Measurements from ENCODE around the gene TMEM145.

GRCh38 chr19:42276821-42277220 is 36.3 kb upstream of the TMEM145 start:
- TF ChIP-seq, protein P1, sequence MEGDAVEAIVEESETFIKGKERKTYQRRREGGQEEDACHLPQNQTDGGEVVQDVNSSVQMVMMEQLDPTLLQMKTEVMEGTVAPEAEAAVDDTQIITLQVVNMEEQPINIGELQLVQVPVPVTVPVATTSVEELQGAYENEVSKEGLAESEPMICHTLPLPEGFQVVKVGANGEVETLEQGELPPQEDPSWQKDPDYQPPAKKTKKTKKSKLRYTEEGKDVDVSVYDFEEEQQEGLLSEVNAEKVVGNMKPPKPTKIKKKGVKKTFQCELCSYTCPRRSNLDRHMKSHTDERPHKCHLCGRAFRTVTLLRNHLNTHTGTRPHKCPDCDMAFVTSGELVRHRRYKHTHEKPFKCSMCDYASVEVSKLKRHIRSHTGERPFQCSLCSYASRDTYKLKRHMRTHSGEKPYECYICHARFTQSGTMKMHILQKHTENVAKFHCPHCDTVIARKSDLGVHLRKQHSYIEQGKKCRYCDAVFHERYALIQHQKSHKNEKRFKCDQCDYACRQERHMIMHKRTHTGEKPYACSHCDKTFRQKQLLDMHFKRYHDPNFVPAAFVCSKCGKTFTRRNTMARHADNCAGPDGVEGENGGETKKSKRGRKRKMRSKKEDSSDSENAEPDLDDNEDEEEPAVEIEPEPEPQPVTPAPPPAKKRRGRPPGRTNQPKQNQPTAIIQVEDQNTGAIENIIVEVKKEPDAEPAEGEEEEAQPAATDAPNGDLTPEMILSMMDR (conservative IDR thresholded peaks at IDR 0.05; ENCODE audit: low read length) = no peak
- no peak for TF ChIP-seq EZH2phosphoT487 (IDR thresholded peaks at IDR 0.05; ENCODE audit: borderline replicate concordance)

Measured in Loucy (cell line).